ENCODE measurements around the gene CPED1. TPM values are rescaled to one million over a fixed set of nuclear protein-coding genes. Genes with fewer than 3 reads are reported as not detected.

Gene CPED1
- total and polyA plus RNA-seq, 5 donors: 3.9 to 31.1 (median 28.0) TPM

- Histone ChIP-seq H3K9me3 (ENCODE audit: control insufficient read depth, low read length) (no peaks in the 10 kb centered on the region), H3K27ac (ENCODE audit: low read length) (no peak overlapping the region), H3K4me1 (ENCODE audit: control insufficient read depth, insufficient read depth, low read length) (no peaks in the 10 kb centered on the region), H3K27me3 (ENCODE audit: control insufficient read depth, insufficient read depth) (no peaks in the 10 kb centered on the region), H3K4me3 (ENCODE audit: low read length) (no peak overlapping the region)
- ATAC-seq: no peak
- WGBS: 68% methylated on average over 2 of the region's 2 CpGs
- intact Hi-C loops (cut with DNase I): no loop called here
- no peak for DNase-seq
Observed at GRCh38 chr7:121156825-121157224, 168.3 kb downstream of the CPED1 start.

- Histone ChIP-seq H3K27me3 (ENCODE audit: control insufficient read depth, insufficient read depth) (no peaks in the 10 kb centered on the region), H3K4me1 (ENCODE audit: control insufficient read depth, insufficient read depth, low read length) (no peaks in the 10 kb centered on the region), H3K27ac (ENCODE audit: low read length) (no peak overlapping the region), H3K4me3 (ENCODE audit: low read length) (no peak overlapping the region), H3K9me3 (ENCODE audit: control insufficient read depth, low read length) (no peaks in the 10 kb centered on the region)
- ATAC-seq (no peak), DNase-seq (no peak)
- intact Hi-C loops (cut with DNase I): no loop called here
- WGBS: 93% methylated on average over 4 of the region's 4 CpGs
Observed at GRCh38 chr7:121157341-121157751, 168.8 kb downstream of the CPED1 start.

- DNase-seq (no peak), ATAC-seq (no peak)
- 75% methylated on average over 2 of the region's 2 CpGs for WGBS
- intact Hi-C loops (cut with DNase I): no loop called here
- Histone ChIP-seq H3K4me1 (ENCODE audit: control insufficient read depth, insufficient read depth, low read length) (no peaks in the 10 kb centered on the region), H3K4me3 (ENCODE audit: low read length) (no peak overlapping the region), H3K27ac (ENCODE audit: low read length) (no peak overlapping the region), H3K27me3 (ENCODE audit: control insufficient read depth, insufficient read depth) (no peaks in the 10 kb centered on the region), H3K9me3 (ENCODE audit: control insufficient read depth, low read length) (no peaks in the 10 kb centered on the region)
Observed at GRCh38 chr7:121157885-121158590, 169.5 kb downstream of the CPED1 start.

GRCh38 chr7:121158665-121159064 is 170.2 kb downstream of the CPED1 start:
- no peak for DNase-seq
- ATAC-seq: no peak
- Histone ChIP-seq H3K27me3 (ENCODE audit: control insufficient read depth, insufficient read depth) (no peaks in the 10 kb centered on the region), H3K4me3 (ENCODE audit: low read length) (no peak overlapping the region), H3K27ac (ENCODE audit: low read length) (no peak overlapping the region), H3K4me1 (ENCODE audit: control insufficient read depth, insufficient read depth, low read length) (no peaks in the 10 kb centered on the region), H3K9me3 (ENCODE audit: control insufficient read depth, low read length) (no peaks in the 10 kb centered on the region)
- intact Hi-C loops (cut with DNase I): no loop called here
- WGBS: 82% methylated on average over 3 of the region's 3 CpGs

- Histone ChIP-seq H3K9me3 (ENCODE audit: control insufficient read depth, low read length) (no peaks in the 10 kb centered on the region), H3K27ac (ENCODE audit: low read length) (no peak overlapping the region), H3K27me3 (ENCODE audit: control insufficient read depth, insufficient read depth) (no peaks in the 10 kb centered on the region), H3K4me1 (ENCODE audit: control insufficient read depth, insufficient read depth, low read length) (no peaks in the 10 kb centered on the region), H3K4me3 (ENCODE audit: low read length) (no peak overlapping the region)
- intact Hi-C loops (cut with DNase I): no loop called here
- no peak for ATAC-seq
- 83% methylated on average over 3 of the region's 3 CpGs for WGBS
- DNase-seq: no peak
Observed at GRCh38 chr7:121159553-121159952, 171.0 kb downstream of the CPED1 start.

GRCh38 chr7:121160150-121161008 is 171.9 kb downstream of the CPED1 start:
- Histone ChIP-seq H3K9me3 (ENCODE audit: control insufficient read depth, low read length) (no peaks in the 10 kb centered on the region), H3K27ac (ENCODE audit: low read length) (no peak overlapping the region), H3K4me1 (ENCODE audit: control insufficient read depth, insufficient read depth, low read length) (no peaks in the 10 kb centered on the region), H3K4me3 (ENCODE audit: low read length) (no peak overlapping the region), H3K27me3 (ENCODE audit: control insufficient read depth, insufficient read depth) (no peaks in the 10 kb centered on the region)
- ATAC-seq: no peak
- 83% methylated on average over 4 of the region's 4 CpGs for WGBS
- no peak for DNase-seq
- intact Hi-C loops (cut with DNase I): no loop called here

GRCh38 chr7:121163699-121164098 is 175.2 kb downstream of the CPED1 start:
- no peaks in the 10 kb centered on the region for H3K27me3 ChIP-seq (ENCODE audit: control insufficient read depth, insufficient read depth)
- no peak for DNase-seq
- no peaks in the 10 kb centered on the region for H3K4me1 ChIP-seq (ENCODE audit: control insufficient read depth, insufficient read depth, low read length)
- intact Hi-C loops (cut with DNase I): no loop called here
- no peak for ATAC-seq
- no peak overlapping the region for H3K27ac ChIP-seq (ENCODE audit: low read length)
- H3K4me3 ChIP-seq (ENCODE audit: low read length): no peak overlapping the region
- no peaks in the 10 kb centered on the region for H3K9me3 ChIP-seq (ENCODE audit: control insufficient read depth, low read length)

GRCh38 chr7:121164247-121164646 is 175.7 kb downstream of the CPED1 start:
- Histone ChIP-seq H3K4me1 (ENCODE audit: control insufficient read depth, insufficient read depth, low read length) (no peaks in the 10 kb centered on the region), H3K4me3 (ENCODE audit: low read length) (no peak overlapping the region), H3K27ac (ENCODE audit: low read length) (no peak overlapping the region), H3K9me3 (ENCODE audit: control insufficient read depth, low read length) (no peaks in the 10 kb centered on the region), H3K27me3 (ENCODE audit: control insufficient read depth, insufficient read depth) (no peaks in the 10 kb centered on the region)
- WGBS: 82% methylated on average over 3 of the region's 3 CpGs
- intact Hi-C loops (cut with DNase I): no loop called here
- ATAC-seq (no peak), DNase-seq (no peak)

GRCh38 chr7:121166916-121167315 is 178.4 kb downstream of the CPED1 start:
- no peak overlapping the region for H3K27ac ChIP-seq (ENCODE audit: low read length)

GRCh38 chr7:121167971-121168370 is 179.5 kb downstream of the CPED1 start:
- Histone ChIP-seq H3K27ac (ENCODE audit: low read length) (no peak overlapping the region), H3K4me1 (ENCODE audit: control insufficient read depth, insufficient read depth, low read length) (no peaks in the 10 kb centered on the region), H3K27me3 (ENCODE audit: control insufficient read depth, insufficient read depth) (no peaks in the 10 kb centered on the region), H3K4me3 (ENCODE audit: low read length) (no peak overlapping the region), H3K9me3 (ENCODE audit: control insufficient read depth, low read length) (no peaks in the 10 kb centered on the region)
- intact Hi-C loops (cut with DNase I): no loop called here
- ATAC-seq (no peak), DNase-seq (no peak)
- 89% methylated on average over 9 of the region's 9 CpGs for WGBS

More at GRCh38 chr7:121166916-121167315, 178.4 kb downstream of the CPED1 start:
- no peak for ATAC-seq
- Histone ChIP-seq H3K4me1 (ENCODE audit: control insufficient read depth, insufficient read depth, low read length) (no peaks in the 10 kb centered on the region), H3K4me3 (ENCODE audit: low read length) (no peak overlapping the region), H3K9me3 (ENCODE audit: control insufficient read depth, low read length) (no peaks in the 10 kb centered on the region), H3K27me3 (ENCODE audit: control insufficient read depth, insufficient read depth) (no peaks in the 10 kb centered on the region)
- 66% methylated on average over 3 of the region's 3 CpGs for WGBS
- intact Hi-C loops (cut with DNase I): no loop called here
- no peak for DNase-seq

GRCh38 chr7:121169469-121169868 is 181.0 kb downstream of the CPED1 start:
- no peak overlapping the region for H3K27ac ChIP-seq (ENCODE audit: low read length)
- WGBS: 69% methylated on average over 2 of the region's 2 CpGs
- no peak for ATAC-seq

More at GRCh38 chr7:121169469-121169868, 181.0 kb downstream of the CPED1 start:
- H3K27me3 ChIP-seq (ENCODE audit: control insufficient read depth, insufficient read depth): no peaks in the 10 kb centered on the region
- H3K4me3 ChIP-seq (ENCODE audit: low read length): no peak overlapping the region
- H3K4me1 ChIP-seq (ENCODE audit: control insufficient read depth, insufficient read depth, low read length): no peaks in the 10 kb centered on the region
- no peaks in the 10 kb centered on the region for H3K9me3 ChIP-seq (ENCODE audit: control insufficient read depth, low read length)
- intact Hi-C loops (cut with DNase I): no loop called here
- no peak for DNase-seq
